B cell (primary cell): ENCODE measurements around the gene TAF6. TPM values are rescaled to one million over a fixed set of nuclear protein-coding genes. Genes with fewer than 3 reads are reported as not detected.

Experiments used
- ATAC-seq: fragments of 200-7000 bp; cut with Tn5 transposase; one replicate; pipeline ENCODE4 v1.10.0; 2021; ENCODE audit warnings: low read depth, mild to moderate bottlenecking, moderate number of reproducible peaks, moderate library complexity
- CTCF ChIA-PET: fragments of 350-600 bp; sonication (Branson Sonifier 250); formaldehyde crosslinking; loops from one replicate; lab custom pipeline; 2021; ENCODE audit warnings: antibody characterized with exemption, inconsistent platforms; lab: Charles Lee
- POLR2A ChIA-PET: fragments of 350-600 bp; sonication (Branson Sonifier 250); formaldehyde crosslinking; loops from one replicate; lab custom pipeline; 2021; ENCODE audit warnings: antibody characterized with exemption; lab: Charles Lee
- DNase-seq: peaks from one replicate; pipeline ENCODE4 v3.0.0; 2013
- H2AFZ ChIP-seq: 2 replicates; pipeline ENCODE4 v1.6.1; 2012; ENCODE audit warnings: mild to moderate bottlenecking, low read depth, low read length; ENCODE audit not compliant: insufficient read depth, poor library complexity, severe bottlenecking
- H3K27ac ChIP-seq, 2 donors: 1 replicate in 1 of 2; 2 replicates in 1 of 2; pipeline ENCODE4 v1.5.1; 2012 to 2013; ENCODE audit warnings: low read length in 2 of 2, mild to moderate bottlenecking in 2 of 2, moderate library complexity in 1 of 2
- H3K27me3 ChIP-seq, 4 experiments: fragments of 200-600 bp in 1 of 4; sonication (generic) in 1 of 4; replicated peaks in 1 of 4; 1 replicate in 2 of 4; 2 replicates in 2 of 4; pipeline versions ENCODE4 v1.6.1 to v1.7.0; 2013 to 2016; ENCODE audit warnings: low read length in 3 of 4, mild to moderate bottlenecking in 2 of 4, mixed read lengths in 1 of 4, moderate library complexity in 1 of 4; ENCODE audit not compliant: insufficient read depth in 4 of 4, control insufficient read depth in 3 of 4; ENCODE audit errors: control extremely low read depth in 1 of 4
- H3K36me3 ChIP-seq, 2 experiments: replicated peaks in 1 of 2; 1 replicate in 1 of 2; 2 replicates in 1 of 2; pipeline versions ENCODE4 v1.6.1 to v1.7.1; 2013; ENCODE audit warnings: low read length in 1 of 2; ENCODE audit not compliant: insufficient read depth in 2 of 2, control insufficient read depth in 1 of 2; ENCODE audit errors: control extremely low read depth in 1 of 2, extremely low read depth in 1 of 2
- H3K4me1 ChIP-seq, 2 donors: fragments of 200-600 bp in 1 of 2; sonication (generic) in 1 of 2; 1 replicate in 1 of 2; 2 replicates in 1 of 2; pipeline versions ENCODE4 v1.5.1 to v1.6.1; 2013 to 2017; ENCODE audit warnings: low read length in 2 of 2; ENCODE audit not compliant: control insufficient read depth in 2 of 2, insufficient read depth in 2 of 2
- H3K4me2 ChIP-seq: replicated peaks from 2 replicates; pipeline ENCODE3; 2012; ENCODE audit warnings: mild to moderate bottlenecking, low read depth, low read length; ENCODE audit not compliant: poor library complexity, severe bottlenecking
- H3K4me3 ChIP-seq, 5 experiments: fragments of 200-600 bp in 1 of 5; sonication (generic) in 1 of 5; 1 replicate in 3 of 5; 2 replicates in 2 of 5; pipeline versions ENCODE4 v1.5.1 to v1.7.0; 2011 to 2016; ENCODE audit warnings: low read length in 4 of 5, mild to moderate bottlenecking in 4 of 5, low read depth in 2 of 5, control low read depth in 1 of 5, moderate library complexity in 1 of 5; ENCODE audit not compliant: insufficient read depth in 1 of 5; ENCODE audit errors: control extremely low read depth in 1 of 5, extremely low read depth in 1 of 5
- H3K79me2 ChIP-seq: fragments of 200-600 bp; sonication (generic); one replicate; pipeline ENCODE4 v1.6.0; 2016; ENCODE audit warnings: low read length; ENCODE audit not compliant: control insufficient read depth, insufficient read depth
- H3K9ac ChIP-seq: fragments of 200-600 bp; sonication (generic); 2 replicates; pipeline ENCODE4 v1.6.1; 2017; ENCODE audit warnings: mild to moderate bottlenecking, low read length, moderate library complexity
- H3K9me3 ChIP-seq, 3 donors: one replicate each; pipeline versions ENCODE4 v1.6.1 to v1.7.1; 2013; ENCODE audit warnings: low read length in 2 of 3; ENCODE audit not compliant: control insufficient read depth in 2 of 3, insufficient read depth in 1 of 3; ENCODE audit errors: control extremely low read depth in 1 of 3
- H4K20me1 ChIP-seq: 2 replicates; pipeline ENCODE4 v1.6.0; 2012; ENCODE audit warnings: mild to moderate bottlenecking, low read length; ENCODE audit not compliant: insufficient read depth, control insufficient read depth, poor library complexity, severe bottlenecking
- H3K27ac Mint-ChIP-seq: one replicate; pipeline ENCODE4 v1.8.0; 2021; ENCODE audit warnings: mixed read lengths
- H3K27me3 Mint-ChIP-seq: one replicate; pipeline ENCODE4 v1.8.0; 2021; ENCODE audit warnings: mixed read lengths
- H3K4me1 Mint-ChIP-seq: one replicate; pipeline ENCODE4 v1.8.0; 2021; ENCODE audit warnings: mixed read lengths
- H3K4me3 Mint-ChIP-seq: one replicate; pipeline ENCODE4 v1.8.0; 2021; ENCODE audit warnings: mixed read lengths
- H3K9me3 Mint-ChIP-seq: one replicate; pipeline ENCODE4 v1.8.0; 2022; ENCODE audit warnings: mixed read lengths; ENCODE audit not compliant: insufficient read depth
- EZH2 ChIP-seq: IDR thresholded peaks from 2 replicates; pipeline ENCODE4 v1.6.1; 2012; ENCODE audit warnings: borderline replicate concordance, low read depth, mild to moderate bottlenecking, moderate library complexity, low read length; ENCODE audit not compliant: insufficient read depth, poor library complexity, severe bottlenecking
- WGBS: methylation state at CpG from one replicate; pipeline ENCODE4 v1.1.5; 2013; ENCODE audit warnings: missing lambda C conversion rate; ENCODE audit not compliant: insufficient coverage; 5-methylcytosine and 5-hydroxymethylcytosine counted together
- intact Hi-C: fragments of 100-400 bp; cut with micrococcal nuclease; formaldehyde crosslinking; loops from one replicate; pipeline ENCODE4 v1.10.0; 2022
- polyA plus RNA-seq: library from polyadenylated mRNA; depleted of rRNA; stranded (reverse); fragments of >200 nt; gene quantifications from 2 replicates; pipeline ENCODE4 v1.2.3, GENCODE V29; 2012
- total RNA-seq, 2 donors: library from RNA; stranded (reverse); fragments of 120-200 nt in 1 of 2; gene quantifications; 1 replicate in 1 of 2; 2 replicates in 1 of 2; pipeline versions ENCODE4 v1.2.3 to v1.2.4, GENCODE V29; 2013 to 2022
- TF ChIP-seq, protein P1 (sequence below): fragments of 200-600 bp; IDR thresholded peaks from one replicate; pipeline ENCODE4 v1.8.0; 2022; ENCODE audit warnings: antibody characterized with exemption, mild to moderate bottlenecking

The TAF6 gene
- total and polyA plus RNA-seq, 2 donors (not counting 1 experiment from before 2014, with no cell fraction given), result 48.3 to 65.8 TPM

DNA sequence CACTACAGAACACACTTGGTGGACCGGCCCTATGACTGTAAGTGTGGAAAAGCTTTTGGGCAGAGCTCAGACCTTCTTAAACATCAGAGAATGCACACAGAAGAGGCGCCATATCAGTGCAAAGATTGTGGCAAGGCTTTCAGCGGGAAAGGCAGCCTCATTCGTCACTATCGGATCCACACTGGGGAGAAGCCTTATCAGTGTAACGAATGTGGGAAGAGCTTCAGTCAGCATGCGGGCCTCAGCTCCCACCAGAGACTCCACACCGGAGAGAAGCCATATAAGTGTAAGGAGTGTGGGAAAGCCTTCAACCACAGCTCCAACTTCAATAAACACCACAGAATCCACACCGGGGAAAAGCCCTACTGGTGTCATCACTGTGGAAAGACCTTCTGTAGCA, 55.0 kb downstream of the TAF6 start:
- CTCF ChIA-PET, result interaction anchor here (0.6 to 1.3 kb wide), 2 partner anchors 35 to 70 kb away, joined by 3 read pairs; no protein-coding TSS in a partner anchor
- no peak overlapping the region for H3K27ac Mint-ChIP-seq
- no peak for TF ChIP-seq EZH2
- TF ChIP-seq, protein P1, sequence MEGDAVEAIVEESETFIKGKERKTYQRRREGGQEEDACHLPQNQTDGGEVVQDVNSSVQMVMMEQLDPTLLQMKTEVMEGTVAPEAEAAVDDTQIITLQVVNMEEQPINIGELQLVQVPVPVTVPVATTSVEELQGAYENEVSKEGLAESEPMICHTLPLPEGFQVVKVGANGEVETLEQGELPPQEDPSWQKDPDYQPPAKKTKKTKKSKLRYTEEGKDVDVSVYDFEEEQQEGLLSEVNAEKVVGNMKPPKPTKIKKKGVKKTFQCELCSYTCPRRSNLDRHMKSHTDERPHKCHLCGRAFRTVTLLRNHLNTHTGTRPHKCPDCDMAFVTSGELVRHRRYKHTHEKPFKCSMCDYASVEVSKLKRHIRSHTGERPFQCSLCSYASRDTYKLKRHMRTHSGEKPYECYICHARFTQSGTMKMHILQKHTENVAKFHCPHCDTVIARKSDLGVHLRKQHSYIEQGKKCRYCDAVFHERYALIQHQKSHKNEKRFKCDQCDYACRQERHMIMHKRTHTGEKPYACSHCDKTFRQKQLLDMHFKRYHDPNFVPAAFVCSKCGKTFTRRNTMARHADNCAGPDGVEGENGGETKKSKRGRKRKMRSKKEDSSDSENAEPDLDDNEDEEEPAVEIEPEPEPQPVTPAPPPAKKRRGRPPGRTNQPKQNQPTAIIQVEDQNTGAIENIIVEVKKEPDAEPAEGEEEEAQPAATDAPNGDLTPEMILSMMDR, result no peak
- Histone ChIP-seq H3K79me2 (no peaks in the 10 kb centered on the region), H3K9me3 (peaks cover 0 to 2% (median 0%) of the 10 kb centered on the region in 3 donors), H3K4me1 (peaks cover 0 to 6% of the 10 kb centered on the region in 2 donors), H3K27me3 (no peaks in the 10 kb centered on the region), H3K9ac (no peak overlapping the region), H2AFZ (no peak overlapping the region), H3K4me3 (no peak overlapping the region), H3K4me2 (no peak overlapping the region), H3K36me3 (peaks cover 0 to 8% of the 10 kb centered on the region in 2 experiments), H3K27ac (no peak overlapping the region), H4K20me1 (no peaks in the 10 kb centered on the region)
- H3K27me3 Mint-ChIP-seq, result no peaks in the 10 kb centered on the region
- intact Hi-C loops, result no loop called here
- 95% methylated on average over 4 of the region's 9 CpGs for WGBS
- H3K4me3 Mint-ChIP-seq, result no peak overlapping the region
- ATAC-seq (no peak), DNase-seq (no peak)
- H3K4me1 Mint-ChIP-seq, result peaks cover 1% of the 10 kb centered on the region
- H3K9me3 Mint-ChIP-seq, result no peaks in the 10 kb centered on the region
- POLR2A ChIA-PET, result interaction anchor here (0.6 kb wide), 1 partner anchor 11 kb away, joined by 7 read pairs; no protein-coding TSS in a partner anchor

GRCh38 chr7:100063376-100063775, 55.8 kb downstream of the TAF6 start:
- Mint-ChIP-seq H3K27ac (no peak overlapping the region), H3K4me3 (no peak overlapping the region), H3K27me3 (no peaks in the 10 kb centered on the region), H3K4me1 (peaks cover 2% of the 10 kb centered on the region), H3K9me3 (no peaks in the 10 kb centered on the region)
- Histone ChIP-seq H3K27ac (no peak overlapping the region), H3K36me3 (peaks cover 0 to 16% of the 10 kb centered on the region in 2 experiments), H3K4me1 (peaks cover 0 to 9% of the 10 kb centered on the region in 2 donors), H3K9ac (no peak overlapping the region), H3K4me3 (no peak overlapping the region), H3K79me2 (no peaks in the 10 kb centered on the region), H4K20me1 (no peaks in the 10 kb centered on the region), H3K4me2 (no peak overlapping the region), H3K9me3 (no peaks in the 10 kb centered on the region), H2AFZ (no peak overlapping the region), H3K27me3 (no peaks in the 10 kb centered on the region)
- ChIA-PET CTCF (interaction anchor here (0.6 to 1.3 kb wide), 2 partner anchors 36 to 69 kb away, joined by 3 read pairs; no protein-coding TSS in a partner anchor), POLR2A (no interaction called here)
- 100% methylated on average over 3 of the region's 4 CpGs for WGBS
- ATAC-seq (no peak), DNase-seq (no peak)
- TF ChIP-seq EZH2, result no peak
- TF ChIP-seq, protein P1, result no peak
- intact Hi-C loops, result no loop called here
